Adrenal gland (tissue), 12 donors: ENCODE results near the gene PPP1R37. TPM values are rescaled to one million over a fixed set of nuclear protein-coding genes. Genes with fewer than 3 reads are reported as not detected.

Experiments
- DNase-seq, 7 donors: peaks; one replicate each; pipeline ENCODE4 v3.0.0-alpha.2; 2019 to 2020
- H3K27ac ChIP-seq, 5 donors: fragments of 200-600 bp; sonication (generic) in 4 of 5; 1 replicate in 3 of 5; 2 replicates in 2 of 5; pipeline versions ENCODE4 v1.5.1 to v1.8.0; 2016 to 2020; ENCODE audit warnings: mild to moderate bottlenecking in 1 of 5
- H3K27me3 ChIP-seq: fragments of 200-600 bp; 2 replicates; pipeline ENCODE4 v1.8.0; 2021
- H3K36me3 ChIP-seq, 2 donors: fragments of 200-600 bp; replicated peaks in 1 of 2; 1 replicate in 1 of 2; 2 replicates in 1 of 2; pipeline versions ENCODE4 v1.5.1 to v1.8.0; 2018 to 2022
- H3K4me1 ChIP-seq, 2 donors: fragments of 200-600 bp; replicated peaks in 1 of 2; 1 replicate in 1 of 2; 2 replicates in 1 of 2; pipeline versions ENCODE4 v1.5.1 to v1.8.0; 2018 to 2021
- H3K4me3 ChIP-seq, 4 donors: fragments of 200-600 bp; sonication (generic) in 3 of 4; one replicate each; pipeline ENCODE4 v1.5.1; 2016 to 2018
- H3K9me3 ChIP-seq, 3 donors: fragments of 200-600 bp; sonication (generic) in 1 of 3; replicated peaks in 1 of 3; 1 replicate in 2 of 3; 2 replicates in 1 of 3; pipeline versions ENCODE4 v1.5.1 to v1.8.0; 2016 to 2021
- POLR2A ChIP-seq, 2 donors: fragments of 450-650 bp; IDR thresholded peaks; one replicate each; pipeline ENCODE4 v1.6.1; 2017; ENCODE audit warnings: antibody characterized with exemption in 2 of 2, mild to moderate bottlenecking in 2 of 2, moderate library complexity in 1 of 2
- whole genome bisulfite sequencing, 4 donors: extraction: QIAGEN DNeasy Blood & Tissue Kit in 2 of 4; methylation state at CpG; one replicate each; pipeline versions ENCODE4 v1.1.5 to v1.1.7; 2013 to 2017; 5-methylcytosine and 5-hydroxymethylcytosine counted together
- intact Hi-C, 2 donors: fragments of 100-400 bp; cut with DNase I; formaldehyde crosslinking; loops; one replicate each; pipeline versions ENCODE4 v1.14.1 to v1.15.0; 2022 to 2023
- polyA plus RNA-seq, 3 donors: library from polyadenylated mRNA; stranded (reverse); fragments of 200-250 nt in 2 of 3; fragments of 350-450 nt in 1 of 3; fragmentation: Illumina TruSeq in 1 of 3; extraction: RNeasy Lipid Tissue Mini Kit (QIAGEN cat#74804) in 1 of 3; gene quantifications; one replicate each; pipeline ENCODE4 v1.2.3, GENCODE V29; 2013 to 2014
- total RNA-seq, 9 donors: library from RNA; depleted of rRNA in 4 of 9; stranded (reverse); fragments of >200 nt in 4 of 9; fragments of 120-200 nt in 1 of 9; fragmentation: NEBNext Ultra II Directional in 1 of 9; extraction: Animal tissue kit (Norgen Biotek cat#: 25700) in 1 of 9; gene quantifications; one replicate each; pipeline versions ENCODE4 v1.1.0 to v1.2.4, GENCODE V29; 2013 to 2023
- TF ChIP-seq, protein P1 (sequence below), 6 experiments: fragments of 450-650 bp in 4 of 6; fragments of 200-600 bp in 2 of 6; sonication (generic) in 1 of 6; IDR thresholded peaks; 1 replicate in 5 of 6; 2 replicates in 1 of 6; pipeline versions ENCODE4 v1.5.1 to v1.8.0; 2016 to 2021; ENCODE audit warnings: antibody characterized with exemption in 6 of 6, mild to moderate bottlenecking in 2 of 6, moderate library complexity in 1 of 6
- donor health status: healthy with polysubstance abuse.
- donor health status: Bipolar disorder and iron deficiency.
- donor health status: DM: yes; HTN: yes; CAD: no.
- donor health status: DM: no; HTN: no; CAD: no.
- donor health status: DM: no; HTN: no; CAD: no.
- donor health status: DM: yes; HTN: yes; CAD: no.

Gene PPP1R37
- total and polyA plus RNA-seq, 12 donors: 16.4 to 244 (median 51.8) TPM

DNA sequence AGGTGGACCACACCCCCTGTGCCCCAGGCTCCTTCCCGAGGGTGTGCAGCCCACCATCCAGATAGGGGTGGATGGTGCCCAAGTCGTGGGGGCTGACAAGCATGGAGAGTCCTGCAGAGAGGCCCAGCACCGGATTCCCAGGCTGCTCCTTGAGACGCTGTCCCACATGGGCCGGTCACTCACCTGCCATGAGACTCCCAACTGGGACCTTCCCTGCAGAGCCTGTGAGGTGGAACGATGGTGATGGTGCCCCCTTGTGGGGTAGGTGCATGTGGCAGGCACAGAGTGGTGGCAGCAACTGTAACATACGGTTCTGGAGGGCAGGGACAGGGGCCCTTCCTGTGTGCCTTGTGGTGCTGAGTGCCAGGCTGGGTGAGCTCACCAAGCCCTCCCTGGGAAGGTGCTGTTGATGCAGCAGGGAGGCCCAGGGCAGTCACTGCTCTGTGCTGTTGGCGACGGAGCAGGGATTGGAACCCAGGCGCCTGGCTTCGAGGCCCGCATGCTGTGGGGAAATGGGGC lies 33.1 kb downstream of the PPP1R37 start:
- Histone ChIP-seq H3K4me3 (no peak overlapping the region), H3K27ac (peak overlapping the region in 3 of 5 donors; percentile 32 to 50 (median 43)), H3K27me3 (no peaks in the 10 kb centered on the region), H3K4me1 (peaks cover 0 to 35% of the 10 kb centered on the region in 2 donors), H3K36me3 (no peaks in the 10 kb centered on the region), H3K9me3 (no peaks in the 10 kb centered on the region)
- intact Hi-C loops: loop anchor here in 1 of 2 donors (5.0 kb wide), 1 partner anchor 34 kb away; the partner anchor contains the start of gene PPP1R37
- peak; percentile 72 to 86 (median 84) for DNase-seq
- WGBS, 4 donors: 20 to 84% (median 60%) methylated on average over 4 to 12 of the region's 12 CpGs
- no peak for TF ChIP-seq POLR2A (IDR thresholded peaks at IDR 0.05)
- TF ChIP-seq, protein P1, sequence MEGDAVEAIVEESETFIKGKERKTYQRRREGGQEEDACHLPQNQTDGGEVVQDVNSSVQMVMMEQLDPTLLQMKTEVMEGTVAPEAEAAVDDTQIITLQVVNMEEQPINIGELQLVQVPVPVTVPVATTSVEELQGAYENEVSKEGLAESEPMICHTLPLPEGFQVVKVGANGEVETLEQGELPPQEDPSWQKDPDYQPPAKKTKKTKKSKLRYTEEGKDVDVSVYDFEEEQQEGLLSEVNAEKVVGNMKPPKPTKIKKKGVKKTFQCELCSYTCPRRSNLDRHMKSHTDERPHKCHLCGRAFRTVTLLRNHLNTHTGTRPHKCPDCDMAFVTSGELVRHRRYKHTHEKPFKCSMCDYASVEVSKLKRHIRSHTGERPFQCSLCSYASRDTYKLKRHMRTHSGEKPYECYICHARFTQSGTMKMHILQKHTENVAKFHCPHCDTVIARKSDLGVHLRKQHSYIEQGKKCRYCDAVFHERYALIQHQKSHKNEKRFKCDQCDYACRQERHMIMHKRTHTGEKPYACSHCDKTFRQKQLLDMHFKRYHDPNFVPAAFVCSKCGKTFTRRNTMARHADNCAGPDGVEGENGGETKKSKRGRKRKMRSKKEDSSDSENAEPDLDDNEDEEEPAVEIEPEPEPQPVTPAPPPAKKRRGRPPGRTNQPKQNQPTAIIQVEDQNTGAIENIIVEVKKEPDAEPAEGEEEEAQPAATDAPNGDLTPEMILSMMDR (IDR thresholded peaks at IDR 0.05): peak; percentile 57 to 76 (median 71)

DNA sequence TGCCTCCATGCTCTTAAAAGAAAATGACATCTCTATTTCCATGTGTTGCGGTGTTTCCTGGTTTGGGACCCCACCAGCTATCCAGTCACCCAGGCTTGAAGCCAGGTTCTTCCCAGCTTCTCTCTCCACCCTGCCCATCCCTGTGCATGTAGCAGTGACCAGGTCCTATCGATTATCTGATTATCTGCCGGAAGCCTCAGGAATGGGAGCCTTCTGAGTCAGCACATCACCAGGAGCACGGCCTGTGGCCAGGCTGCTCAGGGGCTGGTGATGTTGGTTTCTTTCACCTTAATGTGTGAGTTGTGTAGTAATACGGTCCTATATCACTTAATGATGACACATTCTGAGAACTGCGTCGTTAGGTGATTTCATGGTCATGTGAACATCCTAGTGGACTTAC lies 33.7 kb downstream of the PPP1R37 start:
- intact Hi-C loops: loop anchor here in 1 of 2 donors (5.0 kb wide), 1 partner anchor 34 kb away; the partner anchor contains the start of gene PPP1R37
- H3K27me3 ChIP-seq: no peaks in the 10 kb centered on the region
- H3K4me1 ChIP-seq: peaks cover 0 to 31% of the 10 kb centered on the region in 2 donors
- no peaks in the 10 kb centered on the region for H3K9me3 ChIP-seq
- DNase-seq: no peak
- H3K27ac ChIP-seq: peak overlapping the region in 2 of 5 donors; percentile 32 to 50
- H3K36me3 ChIP-seq: no peaks in the 10 kb centered on the region
- no peak overlapping the region for H3K4me3 ChIP-seq
- WGBS, 4 donors: 61 to 68% (median 65%) methylated on average over 7 of the region's 7 CpGs
- TF ChIP-seq, protein P1 (IDR thresholded peaks at IDR 0.05): no peak

DNA sequence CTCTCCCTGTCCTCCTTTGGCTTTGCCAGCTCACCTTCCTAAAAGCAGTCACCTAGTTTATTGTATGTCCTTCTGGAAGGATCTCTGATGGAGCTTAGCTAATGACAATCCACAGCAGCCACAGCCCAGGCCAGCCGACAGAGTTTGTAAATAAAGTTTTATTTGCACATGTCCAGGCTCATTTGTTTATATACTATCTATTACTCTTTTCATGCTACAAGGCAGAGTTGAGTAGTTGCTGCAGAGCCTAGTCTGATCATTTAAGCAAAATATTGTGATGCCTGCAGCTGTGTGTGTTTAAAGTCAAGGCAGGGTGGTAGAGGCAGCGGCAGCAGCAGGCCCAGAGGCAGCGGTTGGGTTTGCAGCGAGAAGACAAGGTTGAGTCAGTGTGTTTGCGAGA lies 35.2 kb downstream of the PPP1R37 start:
- Histone ChIP-seq H3K27me3 (no peaks in the 10 kb centered on the region), H3K4me1 (peaks cover 0 to 22% of the 10 kb centered on the region in 2 donors), H3K4me3 (no peak overlapping the region), H3K36me3 (no peaks in the 10 kb centered on the region), H3K9me3 (no peaks in the 10 kb centered on the region), H3K27ac (peak overlapping the region in 2 of 5 donors; percentile 56)
- WGBS, 4 donors: 87 to 92% (median 90%) methylated on average over 5 of the region's 5 CpGs
- no peak for DNase-seq
- intact Hi-C loops: loop anchor here in 1 of 2 donors (5.0 kb wide), 1 partner anchor 36 kb away; the partner anchor contains the start of gene PPP1R37
- no peak for TF ChIP-seq POLR2A (IDR thresholded peaks at IDR 0.05)
- TF ChIP-seq, protein P1 (IDR thresholded peaks at IDR 0.05): no peak

DNA sequence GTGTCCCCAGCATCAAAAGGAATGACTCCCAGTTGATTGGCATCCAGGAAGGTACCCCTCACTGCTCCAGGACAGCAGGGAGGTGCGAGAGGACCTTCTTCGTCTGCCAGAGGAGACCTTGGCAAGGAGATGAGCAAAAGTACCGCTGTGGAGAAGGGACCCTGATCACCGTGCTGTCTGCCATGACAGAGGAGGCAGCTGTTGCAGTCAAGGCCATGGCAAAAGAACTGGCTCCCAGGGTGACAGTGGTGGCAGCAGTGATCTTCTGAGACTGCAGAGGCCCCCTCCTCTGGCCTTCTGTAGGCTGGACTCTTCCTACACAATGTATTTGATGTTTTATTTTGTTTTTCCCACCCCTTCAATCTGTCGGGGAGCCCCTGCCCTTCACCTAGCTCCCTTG lies 35.8 kb downstream of the PPP1R37 start:
- Histone ChIP-seq H3K36me3 (no peaks in the 10 kb centered on the region), H3K27ac (peak overlapping the region in 3 of 5 donors; percentile 6 to 56 (median 56)), H3K9me3 (no peaks in the 10 kb centered on the region), H3K4me3 (no peak overlapping the region), H3K27me3 (no peaks in the 10 kb centered on the region), H3K4me1 (peaks cover 0 to 22% of the 10 kb centered on the region in 2 donors)
- intact Hi-C loops: loop anchor here in 1 of 2 donors (5.0 kb wide), 1 partner anchor 37 kb away; the partner anchor contains the start of gene PPP1R37
- TF ChIP-seq, protein P1 (IDR thresholded peaks at IDR 0.05): no peak
- TF ChIP-seq POLR2A (IDR thresholded peaks at IDR 0.05): no peak
- 36 to 75% (median 43%) methylated on average over 1 to 5 of the region's 5 CpGs for WGBS, 4 donors
- DNase-seq: peak in 4 of 7 donors; percentile 48 to 65 (median 57)
